ENCODE data around the gene DOCK11. TPM values are rescaled to one million over a fixed set of nuclear protein-coding genes. Genes with fewer than 3 reads are reported as not detected.

DOCK11 gene
- total RNA-seq, 1 experiment from 2014 or later = 2.2 TPM

Other genes starting within 250 kb of the DOCK11 start
- 38.1 and 58.1 TPM in 2 replicates for gene WDR44, start 149.7 kb upstream of the DOCK11 start, total RNA-seq (2014; rRNA removed; shearing (Covaris generic))
- gene IL13RA1, start 231.8 kb downstream of the DOCK11 start, total RNA-seq (2014; rRNA removed; shearing (Covaris generic)) = 15.1 and 16.6 TPM in 2 replicates

Measured in H7 (cell line).